ENCODE measurements around the gene SLC22A7.

GRCh38 chr6:43253401-43253800 is 44.7 kb upstream of the SLC22A7 start:
- no peak for TF ChIP-seq POLR2AphosphoS5 (IDR thresholded peaks at IDR 0.05)
- TF ChIP-seq CTCF (IDR thresholded peaks at IDR 0.05): no peak

All from prostate gland (tissue), 2 donors.